ENCODE measurements around the gene SEMA3F.

Gene SEMA3F

DNA sequence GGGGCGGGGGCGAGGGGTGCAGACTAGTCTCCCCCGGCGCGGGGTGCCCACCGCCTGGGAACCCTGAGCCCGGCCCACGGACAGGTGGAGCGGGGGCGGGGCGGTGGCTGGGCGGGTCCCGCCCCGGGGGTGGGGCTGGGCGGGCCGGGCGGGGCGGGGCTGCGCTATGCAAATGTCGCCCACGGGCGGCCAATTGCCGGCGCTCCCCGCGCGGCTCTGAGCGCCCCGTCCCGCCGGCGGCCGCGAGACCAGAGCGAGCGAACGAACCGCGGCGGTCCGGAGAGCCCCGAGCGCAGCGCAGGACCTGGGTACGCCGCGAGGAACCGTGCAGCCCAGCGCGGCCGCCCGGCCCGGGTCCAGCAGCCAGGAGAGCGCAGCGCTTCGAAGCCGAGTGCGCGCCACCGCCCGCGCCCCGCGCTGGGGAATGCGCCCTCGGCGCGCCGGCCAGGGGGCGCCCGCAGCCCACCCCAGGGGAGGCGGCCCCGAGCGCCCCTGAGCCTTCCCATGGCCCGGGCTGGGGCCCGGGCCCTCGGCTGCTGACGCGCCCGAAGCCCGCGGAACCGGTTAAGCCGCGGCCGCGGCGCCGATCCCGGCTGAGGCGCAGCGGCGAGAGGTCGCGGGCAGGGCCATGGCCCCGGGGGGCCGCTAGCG lies at the start of gene SEMA3F:
SEMA3F (plus strand) TSS at position 485 of the 651 bp plus-strand sequence. CDS start 4,299 bp downstream, outside the sequence.
- TF ChIP-seq CTCF (IDR thresholded peaks at IDR 0.05; ENCODE audit: unreplicated experiment in 3 of 3): peak in 2 of 3 experiments; percentile 19 to 21
- Mint-ChIP-seq H3K4me1 (peaks cover 69% of the 10 kb centered on the region), H3K27ac (peak within 1 kb of the TSS; percentile 84 to 97 (median 90))

GRCh38 chr3:50111757-50112156 lies 43.4 kb upstream of the SEMA3F start:
- Mint-ChIP-seq H3K27ac (no peak overlapping the region), H3K36me3 (ENCODE audit: low read depth) (peaks cover 84% of the 10 kb centered on the region), H3K9me3 (no peaks in the 10 kb centered on the region), H3K27me3 (ENCODE audit: low read depth) (no peaks in the 10 kb centered on the region), H3K4me1 (no peaks in the 10 kb centered on the region), H3K4me3 (no peak overlapping the region)
- TF ChIP-seq CTCF (IDR thresholded peaks at IDR 0.05; ENCODE audit: unreplicated experiment in 3 of 3): no peak

More for the DNA sequence above, at the start of gene SEMA3F:
- Mint-ChIP-seq H3K4me3 (peak within 1 kb of the TSS; percentile 93 to 99 (median 96)), H3K27me3 (ENCODE audit: low read depth) (peaks cover 15% of the 10 kb centered on the region), H3K36me3 (ENCODE audit: low read depth) (no peaks in the 10 kb centered on the region), H3K9me3 (no peaks in the 10 kb centered on the region)

- Mint-ChIP-seq H3K27me3 (ENCODE audit: low read depth) (no peaks in the 10 kb centered on the region), H3K27ac (no peak overlapping the region), H3K4me3 (no peak overlapping the region), H3K36me3 (ENCODE audit: low read depth) (peaks cover 84% of the 10 kb centered on the region), H3K9me3 (no peaks in the 10 kb centered on the region), H3K4me1 (no peaks in the 10 kb centered on the region)
- no peak for TF ChIP-seq CTCF (IDR thresholded peaks at IDR 0.05; ENCODE audit: unreplicated experiment in 3 of 3)
Measured at GRCh38 chr3:50112462-50112861, 42.7 kb upstream of the SEMA3F start.

DNA sequence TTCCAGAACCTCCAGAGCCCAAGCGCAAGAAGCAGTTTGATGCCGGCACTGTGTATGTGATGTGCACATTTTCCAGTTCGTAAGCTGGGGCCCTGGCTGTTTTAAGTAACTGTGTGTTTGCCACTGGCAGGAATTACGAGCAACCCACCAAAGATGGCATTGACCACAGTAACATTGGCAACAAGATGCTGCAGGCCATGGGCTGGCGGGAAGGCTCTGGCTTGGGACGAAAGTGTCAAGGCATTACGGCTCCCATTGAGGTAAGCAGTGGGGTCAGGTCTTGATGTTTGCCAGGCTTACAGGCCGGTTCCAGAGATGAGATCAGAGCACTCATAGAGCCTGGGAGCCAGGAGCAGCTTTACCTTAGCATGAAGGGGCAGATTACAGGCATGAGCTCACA lies 38.0 kb upstream of the SEMA3F start:
- H3K9me3 Mint-ChIP-seq: no peaks in the 10 kb centered on the region
- H3K27me3 Mint-ChIP-seq (ENCODE audit: low read depth): no peaks in the 10 kb centered on the region
- TF ChIP-seq CTCF (IDR thresholded peaks at IDR 0.05; ENCODE audit: unreplicated experiment in 3 of 3): no peak
- H3K4me1 Mint-ChIP-seq: peaks cover 9% of the 10 kb centered on the region
- H3K36me3 Mint-ChIP-seq (ENCODE audit: low read depth): peaks cover 70% of the 10 kb centered on the region
- no peak overlapping the region for H3K27ac Mint-ChIP-seq
- no peak overlapping the region for H3K4me3 Mint-ChIP-seq

- peaks cover 20% of the 10 kb centered on the region for H3K4me1 Mint-ChIP-seq
- H3K27ac Mint-ChIP-seq: peak overlapping the region in 1 of 3 experiments; percentile 48
- TF ChIP-seq CTCF (IDR thresholded peaks at IDR 0.05; ENCODE audit: unreplicated experiment in 3 of 3): no peak
- no peaks in the 10 kb centered on the region for H3K9me3 Mint-ChIP-seq
- H3K36me3 Mint-ChIP-seq (ENCODE audit: low read depth): peaks cover 64% of the 10 kb centered on the region
- no peaks in the 10 kb centered on the region for H3K27me3 Mint-ChIP-seq (ENCODE audit: low read depth)
- H3K4me3 Mint-ChIP-seq: no peak overlapping the region
Measured at GRCh38 chr3:50118237-50118636, 36.9 kb upstream of the SEMA3F start.

DNA sequence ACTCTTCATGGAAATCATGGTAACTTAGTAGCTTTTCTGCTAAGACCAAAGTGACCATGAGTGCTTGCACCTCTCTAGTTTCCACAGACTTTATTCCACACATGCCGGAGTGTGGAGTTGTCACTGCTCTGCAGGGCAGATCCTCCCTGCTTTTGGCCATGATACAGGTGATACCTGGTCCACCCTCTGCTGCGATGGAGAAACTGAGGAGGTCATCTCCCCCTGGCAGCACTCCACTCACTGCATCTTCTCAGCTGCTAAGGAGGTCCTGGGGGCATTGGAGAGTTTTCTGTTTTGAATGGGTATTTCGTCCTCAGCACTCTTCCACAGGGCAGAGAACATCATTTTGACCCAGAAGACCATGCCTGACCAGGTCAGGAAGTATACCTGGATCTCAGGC lies 35.3 kb upstream of the SEMA3F start:
- Mint-ChIP-seq H3K4me3 (no peak overlapping the region), H3K9me3 (no peaks in the 10 kb centered on the region), H3K27ac (no peak overlapping the region), H3K4me1 (peaks cover 33% of the 10 kb centered on the region), H3K27me3 (ENCODE audit: low read depth) (no peaks in the 10 kb centered on the region), H3K36me3 (ENCODE audit: low read depth) (peaks cover 49% of the 10 kb centered on the region)
- no peak for TF ChIP-seq CTCF (IDR thresholded peaks at IDR 0.05; ENCODE audit: unreplicated experiment in 3 of 3)

Data from nephron (organoid).